GM19193 (cell line): ENCODE measurements around the gene CHMP4A.

Source experiments
- POLR2A ChIP-seq: IDR thresholded peaks from 4 replicates; pipeline ENCODE4 v1.6.1; 2011; ENCODE audit not compliant: insufficient read depth, insufficient read length; ENCODE audit errors: extremely low read depth

Gene CHMP4A

DNA sequence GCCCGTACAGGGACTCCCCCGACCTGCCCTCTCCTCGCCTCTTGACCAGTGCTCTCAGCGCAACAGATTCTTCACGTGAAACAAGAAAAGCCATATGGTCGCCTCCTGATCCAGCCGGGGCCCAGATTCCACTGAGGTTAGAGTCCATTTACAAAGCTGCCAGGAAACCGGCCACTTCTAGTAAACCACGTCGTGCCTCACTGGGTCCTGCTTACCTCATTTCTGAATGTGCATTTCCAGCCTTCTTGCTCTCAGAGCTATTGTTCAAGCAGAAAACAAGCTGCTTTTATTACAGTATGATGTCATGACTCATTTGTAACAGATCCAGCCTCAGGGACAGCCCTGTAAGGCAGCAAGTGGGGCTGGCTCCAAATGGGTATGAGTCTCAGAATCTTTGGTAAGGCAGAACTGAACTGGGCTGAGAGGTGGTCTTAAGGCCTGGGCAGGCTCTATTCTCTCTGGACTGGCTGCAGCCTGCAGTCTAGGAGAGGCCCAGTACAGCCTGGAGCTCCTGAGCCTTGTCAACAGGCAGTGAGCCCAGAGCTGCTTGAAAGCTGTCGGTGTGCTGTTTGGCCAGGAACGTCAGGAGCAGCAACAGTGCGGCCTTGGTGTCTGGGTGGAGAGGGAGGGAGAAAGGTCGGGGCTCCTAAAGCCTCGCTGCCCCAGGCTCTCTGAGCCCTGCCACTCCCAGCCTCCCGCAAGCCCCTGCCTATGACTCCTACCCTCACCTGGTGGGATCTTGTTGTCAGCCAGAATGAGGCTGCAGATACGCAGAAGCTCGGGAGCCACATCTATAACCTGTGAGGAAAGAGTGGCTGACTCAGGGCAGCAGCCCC is 33.1 kb downstream of the CHMP4A start:
- peak; percentile 32 for TF ChIP-seq POLR2A

DNA sequence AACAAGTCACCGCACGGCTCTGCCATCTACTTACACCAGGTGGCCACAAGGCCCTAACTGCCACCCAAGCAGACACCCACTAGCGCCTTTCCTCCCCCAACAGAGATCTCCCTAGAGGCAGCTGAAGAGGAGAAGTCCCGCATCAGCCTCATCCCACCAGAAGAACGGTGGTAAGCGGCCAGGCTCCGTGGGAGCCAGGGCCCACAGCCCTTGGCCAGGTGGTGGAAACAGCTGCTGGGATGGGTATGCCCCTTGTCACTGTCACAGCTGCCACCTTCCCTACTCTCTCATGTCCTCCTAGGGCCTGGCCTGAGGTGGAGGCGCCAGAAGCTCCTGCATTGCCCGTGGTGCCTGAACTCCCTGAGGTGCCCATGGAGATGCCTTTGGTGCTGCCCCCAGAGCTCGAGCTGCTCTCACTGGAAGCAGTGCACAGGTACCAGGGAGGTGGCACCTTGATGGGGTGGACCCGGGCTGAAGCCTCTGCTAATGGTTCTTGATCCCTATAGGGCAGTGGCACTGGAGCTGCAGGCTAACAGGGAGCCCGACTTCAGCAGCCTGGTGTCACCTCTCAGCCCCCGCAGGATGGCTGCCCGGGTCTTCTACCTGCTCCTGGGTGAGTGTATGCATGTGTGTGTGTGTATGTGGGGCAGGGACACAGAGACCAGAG is 33.9 kb downstream of the CHMP4A start:
- TF ChIP-seq POLR2A = peak; percentile 28

DNA sequence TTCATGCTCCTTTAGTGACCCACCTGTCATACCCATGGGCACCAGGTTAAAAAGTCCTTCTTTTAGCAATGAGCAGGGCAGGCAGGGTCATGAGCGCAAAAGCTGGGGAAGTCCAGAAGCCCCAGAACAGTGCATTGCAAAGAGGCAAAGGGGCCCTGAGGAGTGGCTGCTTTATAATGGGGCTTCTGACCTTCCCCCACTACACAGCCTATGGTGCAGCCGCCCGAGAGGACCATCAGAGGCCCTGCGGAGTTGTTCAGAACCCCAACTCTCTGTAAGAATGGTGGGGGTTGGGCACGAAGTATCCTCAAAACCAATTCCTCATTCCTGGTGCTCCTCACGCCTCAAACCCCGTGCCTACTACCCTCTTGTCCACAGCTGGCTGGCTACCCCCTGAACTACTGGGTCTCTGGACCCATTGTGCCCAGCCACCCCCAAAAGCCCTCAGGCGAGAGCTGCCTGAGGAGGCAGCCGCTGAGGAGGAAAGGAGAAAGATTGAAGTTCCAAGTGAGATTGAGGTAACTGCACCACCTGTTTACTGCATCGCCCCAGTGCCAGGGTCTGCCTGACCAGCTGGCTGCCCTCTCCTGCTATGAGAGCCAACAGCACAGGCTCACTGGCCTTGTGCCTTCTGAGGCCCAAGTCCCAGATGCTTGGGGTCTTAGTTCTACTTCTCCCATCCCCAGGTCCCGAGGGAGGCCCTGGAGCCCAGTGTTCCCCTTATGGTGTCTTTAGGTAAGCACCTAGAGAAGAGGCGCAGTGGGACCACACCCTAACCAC is 34.7 kb downstream of the CHMP4A start:
- no peak for TF ChIP-seq POLR2A

DNA sequence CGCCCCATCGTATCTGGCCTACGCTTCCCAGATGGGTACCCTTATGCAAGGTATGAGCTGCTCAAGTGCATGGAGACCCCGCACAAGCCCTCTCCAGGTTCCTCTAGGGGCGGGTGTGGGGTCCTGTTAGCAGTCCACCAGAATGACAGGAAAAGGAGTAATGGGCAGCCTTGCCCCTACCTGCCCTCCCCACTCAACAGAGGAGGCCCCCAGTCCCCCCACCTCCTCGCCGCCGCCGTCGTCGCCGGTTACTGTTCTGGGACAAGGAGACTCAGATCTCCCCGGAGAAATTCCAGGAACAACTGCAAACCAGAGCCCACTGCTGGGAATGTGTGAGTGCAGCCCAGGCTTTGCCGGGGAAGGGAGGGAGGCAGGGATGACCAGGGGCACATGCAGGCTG is 35.4 kb downstream of the CHMP4A start:
- TF ChIP-seq POLR2A = no peak

DNA sequence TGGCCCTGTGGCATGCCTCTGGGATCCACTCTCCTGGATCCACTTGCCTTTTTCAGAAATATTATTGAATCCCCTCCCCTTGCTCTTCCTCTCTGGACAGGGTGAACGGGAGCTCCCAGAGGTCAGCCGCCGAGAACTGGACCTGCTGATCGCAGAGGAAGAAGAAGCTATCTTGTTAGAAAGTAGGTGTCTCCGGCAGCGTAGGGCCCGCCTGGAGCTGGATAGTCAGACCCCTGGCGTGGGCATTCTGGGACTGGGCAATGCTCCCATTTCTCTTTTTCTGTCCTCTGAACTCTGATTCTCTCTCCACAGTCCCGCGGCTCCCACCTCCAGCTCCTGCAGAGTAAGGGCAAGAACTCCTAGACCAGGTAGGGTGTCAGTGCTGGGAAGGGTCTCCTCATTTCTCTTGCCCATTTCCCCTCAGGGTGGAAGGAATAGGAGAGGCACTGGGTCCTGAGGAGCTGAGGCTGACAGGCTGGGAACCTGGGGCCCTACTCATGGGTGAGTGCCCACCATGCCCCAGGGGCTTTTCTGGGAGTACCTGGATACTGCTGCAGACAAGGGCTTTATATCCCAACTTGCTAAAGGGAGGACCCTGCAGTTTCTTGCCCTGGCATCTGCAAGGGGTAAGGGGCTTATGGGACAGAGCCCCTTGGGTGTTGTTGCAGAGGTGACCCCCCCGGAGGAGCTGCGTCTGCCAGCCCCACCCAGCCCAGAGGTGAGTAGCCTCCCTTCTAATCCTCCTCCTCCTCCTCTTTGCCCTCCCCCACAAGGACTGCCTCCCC is 36.1 kb downstream of the CHMP4A start:
- TF ChIP-seq POLR2A = no peak

DNA sequence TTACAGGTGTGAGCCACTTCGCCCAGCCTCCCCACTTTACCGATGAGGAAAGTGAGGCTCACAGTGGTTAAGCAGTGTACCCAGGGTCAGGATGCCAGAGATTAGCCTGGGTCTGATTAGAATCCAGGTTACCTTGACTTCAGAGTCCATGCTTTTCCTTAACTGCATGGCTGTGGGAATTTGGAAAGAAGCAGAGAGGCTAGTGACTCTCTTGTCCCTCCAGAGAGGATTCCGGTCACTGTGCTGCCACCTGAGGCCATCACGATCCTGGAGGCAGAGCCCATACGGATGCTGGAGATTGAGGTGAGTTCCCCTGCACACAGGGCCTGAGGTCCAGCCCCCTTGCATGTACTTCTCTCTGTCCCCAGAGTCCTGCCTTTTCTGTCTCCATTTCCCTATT is 36.7 kb downstream of the CHMP4A start:
- TF ChIP-seq POLR2A = no peak

DNA sequence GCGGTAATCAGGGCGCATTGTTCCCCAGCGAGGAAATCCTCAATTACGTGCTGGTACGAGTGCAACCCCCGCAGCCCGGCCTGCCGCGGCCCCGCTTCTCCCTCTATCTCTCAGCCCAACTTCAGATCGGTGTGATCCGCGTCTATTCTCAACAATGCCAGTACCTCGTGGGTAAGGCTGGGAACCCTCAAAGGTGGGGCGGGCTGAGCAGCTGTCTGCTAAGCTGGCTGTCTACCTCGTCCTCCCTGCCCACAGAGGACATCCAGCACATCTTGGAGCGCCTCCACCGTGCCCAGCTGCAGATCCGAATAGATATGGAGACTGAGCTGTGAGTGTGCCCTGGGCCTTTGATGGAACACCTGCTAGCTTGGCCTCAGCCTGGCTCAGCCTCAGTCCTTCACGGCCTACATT is 40.4 kb downstream of the CHMP4A start:
- peak; percentile 16 for TF ChIP-seq POLR2A

DNA sequence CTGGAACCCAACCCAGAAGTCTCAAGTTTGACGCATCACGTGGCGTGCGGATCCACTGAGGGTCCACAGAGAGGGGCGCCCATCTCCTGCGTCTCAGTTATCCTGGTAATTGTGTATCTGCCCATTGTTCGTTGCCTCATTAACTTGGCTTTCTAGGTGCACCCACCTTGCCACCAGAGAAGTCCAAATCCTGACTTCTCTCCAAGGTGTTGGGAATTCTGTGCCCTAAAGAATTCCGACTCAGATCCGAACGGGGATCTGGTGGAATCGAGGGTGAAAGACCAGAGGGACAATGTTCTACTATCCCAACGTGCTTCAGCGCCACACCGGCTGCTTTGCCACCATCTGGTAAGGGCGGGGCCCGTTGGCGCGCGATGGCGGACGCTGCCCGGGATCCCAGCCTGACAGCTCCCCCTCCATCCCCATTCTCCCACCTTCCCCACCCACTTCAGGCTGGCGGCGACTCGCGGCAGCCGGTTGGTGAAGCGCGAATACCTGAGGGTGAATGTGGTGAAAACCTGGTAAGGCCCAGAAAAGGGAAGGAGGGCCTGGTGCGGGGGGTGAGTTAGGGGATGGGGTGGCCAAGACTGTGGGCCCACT is 40.9 kb downstream of the CHMP4A start:
- no peak for TF ChIP-seq POLR2A

DNA sequence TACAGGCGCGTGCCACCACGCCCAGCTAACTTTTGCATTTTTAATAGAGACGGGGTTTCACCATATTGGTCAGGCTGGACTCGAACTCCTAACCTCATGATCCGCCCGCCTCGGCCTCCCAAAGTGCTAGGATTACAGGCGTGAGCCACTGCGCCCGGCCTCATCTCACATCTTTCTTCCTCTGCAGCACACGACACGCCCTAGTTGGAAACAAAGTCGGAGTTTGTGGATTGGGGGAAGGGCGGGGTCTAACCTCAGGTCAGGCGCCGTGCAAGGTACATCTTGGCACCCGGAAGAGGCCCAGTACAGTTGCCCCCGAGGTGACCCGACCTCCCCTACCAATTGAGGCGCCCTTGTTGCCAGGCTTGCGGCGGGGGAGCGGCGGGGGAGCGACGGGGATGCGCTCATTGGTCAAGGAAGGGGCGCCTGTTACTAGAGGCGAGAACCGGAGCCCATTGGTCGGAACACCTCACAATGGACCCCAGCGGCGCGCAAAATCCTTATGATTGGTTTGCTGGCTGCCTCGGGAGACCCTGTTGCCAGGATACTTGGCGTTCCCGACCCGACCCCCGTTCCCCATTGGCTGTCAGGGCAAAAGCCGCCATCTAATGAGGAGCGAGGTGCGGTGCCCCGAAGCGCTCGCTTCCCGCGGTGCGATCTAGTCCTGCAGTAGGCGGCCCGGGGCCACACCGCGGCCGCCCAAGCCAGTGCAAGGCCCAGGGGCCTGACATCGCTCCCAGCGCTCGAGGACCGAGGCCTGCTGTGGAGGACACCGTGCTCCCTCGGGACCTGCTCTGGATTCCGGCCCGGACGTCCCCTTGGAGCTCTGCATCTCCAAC is 41.6 kb downstream of the CHMP4A start, which contains the start of gene REC8:
Gene REC8, plus strand, starts transcription at position 659 of the 839 bp plus-strand sequence. CDS start 473 bp downstream, outside the sequence.
- TF ChIP-seq POLR2A = peak; percentile 75

DNA sequence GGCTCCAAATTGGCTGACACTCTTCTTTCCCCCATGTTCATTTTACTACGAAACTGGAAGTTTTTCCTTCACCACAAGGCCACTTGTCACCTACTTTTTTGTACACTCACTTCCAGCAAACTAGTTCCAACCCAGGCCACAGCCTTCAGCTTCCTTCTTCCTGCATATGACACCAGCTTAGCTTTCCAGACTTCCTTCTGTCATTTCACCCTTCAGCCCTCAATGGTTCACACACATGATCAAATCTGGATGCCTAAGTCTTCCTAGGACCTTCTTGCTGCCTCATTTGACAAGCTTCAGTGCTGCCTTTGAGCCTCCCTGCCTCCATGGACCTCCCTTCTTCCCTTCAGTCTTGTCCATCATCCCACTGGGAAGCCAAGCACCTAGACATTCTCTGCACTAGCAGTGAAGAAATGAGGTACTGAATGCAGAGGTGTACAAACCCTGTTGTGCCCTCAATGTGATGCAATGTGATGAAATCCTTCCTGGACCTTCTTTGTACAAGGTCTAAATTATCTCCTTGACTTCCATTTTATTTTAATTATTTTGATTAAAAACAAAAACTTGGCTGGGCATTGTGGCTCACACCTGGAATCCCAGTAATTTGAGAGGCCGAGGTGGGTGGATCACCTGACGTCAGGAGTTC is 45.7 kb downstream of the CHMP4A start:
- TF ChIP-seq POLR2A = peak; percentile 39

DNA sequence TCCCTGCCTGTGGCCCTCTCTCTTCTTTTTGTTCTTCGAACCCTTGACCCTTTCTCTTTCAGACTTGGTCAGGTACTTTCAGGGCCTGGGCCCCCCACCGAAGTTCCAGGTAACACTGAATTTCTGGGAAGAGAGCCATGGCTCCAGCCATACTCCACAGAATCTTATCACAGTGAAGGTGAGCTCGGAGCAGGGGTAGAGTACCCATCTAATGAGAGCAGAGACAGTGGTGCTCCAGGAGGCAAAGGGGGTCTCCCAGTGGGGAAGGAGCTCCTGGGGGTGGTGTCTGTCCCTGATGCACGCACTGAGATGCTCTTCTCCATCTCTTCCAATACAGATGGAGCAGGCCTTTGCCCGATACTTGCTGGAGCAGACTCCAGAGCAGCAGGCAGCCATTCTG is 47.5 kb downstream of the CHMP4A start:
- no peak for TF ChIP-seq POLR2A

DNA sequence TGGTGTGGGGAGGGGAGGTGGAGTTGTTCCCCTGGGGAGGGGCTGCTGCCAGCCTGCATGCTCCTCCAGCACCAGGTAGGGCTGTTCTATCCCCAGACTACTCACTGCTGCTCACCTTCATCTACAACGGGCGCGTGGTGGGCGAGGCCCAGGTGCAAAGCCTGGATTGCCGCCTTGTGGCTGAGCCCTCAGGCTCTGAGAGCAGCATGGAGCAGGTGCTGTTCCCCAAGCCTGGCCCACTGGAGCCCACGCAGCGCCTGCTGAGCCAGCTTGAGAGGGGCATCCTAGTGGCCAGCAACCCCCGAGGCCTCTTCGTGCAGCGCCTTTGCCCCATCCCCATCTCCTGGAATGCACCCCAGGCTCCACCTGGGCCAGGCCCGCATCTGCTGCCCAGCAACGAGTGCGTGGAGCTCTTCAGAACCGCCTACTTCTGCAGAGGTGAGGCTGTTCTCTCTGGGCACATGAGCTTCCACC is 48.7 kb downstream of the CHMP4A start:
- no peak for TF ChIP-seq POLR2A

DNA sequence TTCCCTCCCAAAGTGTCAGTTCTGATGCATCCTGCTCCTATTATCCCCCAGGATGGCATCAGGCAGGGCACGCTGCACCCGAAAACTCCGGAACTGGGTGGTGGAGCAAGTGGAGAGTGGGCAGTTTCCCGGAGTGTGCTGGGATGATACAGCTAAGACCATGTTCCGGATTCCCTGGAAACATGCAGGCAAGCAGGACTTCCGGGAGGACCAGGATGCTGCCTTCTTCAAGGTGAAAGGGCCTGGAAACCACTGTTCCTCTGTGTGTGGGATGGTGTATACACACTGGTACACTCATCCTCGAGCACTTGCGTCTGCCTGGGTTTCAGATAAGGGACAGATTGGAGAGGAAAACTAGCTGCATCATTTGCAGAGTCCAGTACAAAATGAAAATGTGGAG is 51.2 kb downstream of the CHMP4A start:
- no peak for TF ChIP-seq POLR2A
